Measurements from ENCODE around the gene ATP6V1C2.

Gene ATP6V1C2

DNA sequence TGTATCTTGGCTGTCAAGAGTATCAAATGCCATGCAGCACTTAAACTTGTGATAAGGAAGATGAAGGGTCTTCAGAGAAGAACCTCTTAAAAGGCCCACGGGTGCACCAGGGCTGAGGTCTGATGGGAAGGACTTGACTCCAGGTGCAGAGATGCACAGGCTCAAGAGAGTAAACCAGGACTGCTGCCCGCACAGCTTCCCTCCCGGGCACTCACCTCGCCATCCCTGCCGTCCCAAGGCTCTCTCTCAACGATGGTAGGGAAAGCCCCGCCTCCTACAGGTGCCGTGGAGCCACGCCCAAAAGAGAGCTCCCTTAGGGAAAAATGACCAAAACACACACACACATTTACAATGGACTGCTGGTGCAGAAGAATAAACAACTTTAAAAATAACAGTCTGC, 63.3 kb downstream of the ATP6V1C2 start:
- H3K36me3 ChIP-seq (ENCODE audit: control insufficient read depth in 4 of 4, insufficient read depth in 4 of 4, low read length in 3 of 4): peaks cover 29 to 87% (median 64%) of the 10 kb centered on the region in 4 experiments
- no peak overlapping the region for H3K27ac ChIP-seq (ENCODE audit: insufficient read depth in 1 of 2, low read depth in 1 of 2, low read length in 2 of 2, poor library complexity in 1 of 2, severe bottlenecking in 2 of 2)
- no peaks in the 10 kb centered on the region for H3K4me1 ChIP-seq (ENCODE audit: control extremely low read depth in 1 of 4, control insufficient read depth in 4 of 4, insufficient read depth in 4 of 4, low read length in 3 of 4)
- POLR2A ChIA-PET: no interaction called here
- CTCF ChIA-PET: interaction anchor here (0.9 kb wide), 1 partner anchor 27 kb away, joined by 3 read pairs; no protein-coding TSS in a partner anchor
- DNase-seq: no peak
- WGBS (ENCODE audit: insufficient coverage): 94% methylated on average over 7 of the region's 9 CpGs
- H3K4me3 ChIP-seq (ENCODE audit: control insufficient read depth in 1 of 7, extremely low read depth in 1 of 7, insufficient read depth in 4 of 7, low read depth in 2 of 7, low read length in 6 of 7): no peak overlapping the region
- H3K27me3 ChIP-seq (replicated peaks in 2 of 5; ENCODE audit: control insufficient read depth in 4 of 5, insufficient read depth in 5 of 5, low read length in 4 of 5): no peaks in the 10 kb centered on the region
- no peaks in the 10 kb centered on the region for H3K9me3 ChIP-seq (ENCODE audit: control extremely low read depth in 1 of 5, control insufficient read depth in 4 of 5, insufficient read depth in 2 of 5, low read depth in 1 of 5, low read length in 4 of 5)

DNA sequence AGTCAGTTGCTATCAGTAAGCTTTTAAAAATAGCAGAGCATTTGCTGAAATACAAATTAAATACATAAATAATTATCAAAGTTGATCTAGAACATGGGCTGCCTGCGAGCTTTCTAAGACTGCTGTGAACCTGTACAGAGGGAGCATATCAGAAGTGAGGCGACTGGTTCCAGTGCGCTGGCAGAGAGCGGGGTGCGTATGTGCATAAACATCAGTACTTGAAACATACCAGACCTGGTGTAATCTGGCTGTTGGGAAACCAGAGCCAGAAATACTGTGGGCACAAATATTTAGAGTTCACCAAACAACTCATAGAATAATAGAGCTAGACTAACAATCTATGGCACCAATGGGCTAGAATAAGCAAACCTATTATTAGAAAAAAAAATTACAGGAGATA, 63.8 kb downstream of the ATP6V1C2 start:
- Histone ChIP-seq H3K4me1 (ENCODE audit: control extremely low read depth in 1 of 4, control insufficient read depth in 4 of 4, insufficient read depth in 4 of 4, low read length in 3 of 4) (no peaks in the 10 kb centered on the region), H3K27ac (ENCODE audit: insufficient read depth in 1 of 2, low read depth in 1 of 2, low read length in 2 of 2, poor library complexity in 1 of 2, severe bottlenecking in 2 of 2) (no peak overlapping the region), H3K4me3 (ENCODE audit: control insufficient read depth in 1 of 7, extremely low read depth in 1 of 7, insufficient read depth in 4 of 7, low read depth in 2 of 7, low read length in 6 of 7) (no peak overlapping the region), H3K36me3 (ENCODE audit: control insufficient read depth in 4 of 4, insufficient read depth in 4 of 4, low read length in 3 of 4) (peaks cover 26 to 87% (median 63%) of the 10 kb centered on the region in 4 experiments), H3K9me3 (ENCODE audit: control extremely low read depth in 1 of 5, control insufficient read depth in 4 of 5, insufficient read depth in 2 of 5, low read depth in 1 of 5, low read length in 4 of 5) (no peaks in the 10 kb centered on the region), H3K27me3 (replicated peaks in 2 of 5; ENCODE audit: control insufficient read depth in 4 of 5, insufficient read depth in 5 of 5, low read length in 4 of 5) (no peaks in the 10 kb centered on the region)
- DNase-seq: no peak
- WGBS (ENCODE audit: insufficient coverage): 100% methylated on average over 4 of the region's 5 CpGs
- ChIA-PET POLR2A (no interaction called here), CTCF (no interaction called here)

DNA sequence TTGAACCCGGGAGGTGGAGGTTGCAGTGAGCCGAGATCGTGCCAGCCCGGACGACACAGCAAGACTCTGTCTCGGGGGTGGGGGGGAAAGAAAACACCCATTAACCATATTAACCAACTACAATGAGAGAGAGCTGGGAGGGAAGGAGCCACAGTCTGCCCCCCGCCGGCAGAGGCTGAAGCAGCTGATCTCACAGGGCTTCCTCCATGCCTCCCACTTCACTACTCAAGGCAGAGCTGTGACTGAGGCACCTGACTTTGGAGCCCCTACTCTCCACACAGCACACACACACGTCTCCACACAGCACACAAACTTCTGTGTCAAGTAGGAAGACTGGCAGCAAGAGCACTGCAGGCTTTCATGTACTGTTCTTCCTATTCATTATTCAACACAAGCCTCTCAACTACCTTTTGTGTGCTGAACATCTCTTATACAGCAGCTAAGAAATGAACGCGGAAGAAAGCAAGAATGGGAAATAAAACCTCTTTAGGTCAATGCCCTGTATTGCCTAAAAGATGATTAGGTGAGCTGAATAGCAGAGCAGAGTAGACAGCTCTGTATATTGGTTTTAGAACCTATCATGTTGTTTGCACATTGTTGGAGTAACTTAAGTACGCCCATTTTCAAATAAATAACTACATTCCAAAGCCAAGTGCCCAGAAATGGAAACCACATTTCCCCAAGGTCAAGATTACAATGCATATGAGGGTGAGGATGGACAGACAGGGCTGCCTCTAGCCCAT, 65.0 kb downstream of the ATP6V1C2 start:
- peaks cover 26 to 91% (median 63%) of the 10 kb centered on the region in 4 experiments for H3K36me3 ChIP-seq (ENCODE audit: control insufficient read depth in 4 of 4, insufficient read depth in 4 of 4, low read length in 3 of 4)

DNA sequence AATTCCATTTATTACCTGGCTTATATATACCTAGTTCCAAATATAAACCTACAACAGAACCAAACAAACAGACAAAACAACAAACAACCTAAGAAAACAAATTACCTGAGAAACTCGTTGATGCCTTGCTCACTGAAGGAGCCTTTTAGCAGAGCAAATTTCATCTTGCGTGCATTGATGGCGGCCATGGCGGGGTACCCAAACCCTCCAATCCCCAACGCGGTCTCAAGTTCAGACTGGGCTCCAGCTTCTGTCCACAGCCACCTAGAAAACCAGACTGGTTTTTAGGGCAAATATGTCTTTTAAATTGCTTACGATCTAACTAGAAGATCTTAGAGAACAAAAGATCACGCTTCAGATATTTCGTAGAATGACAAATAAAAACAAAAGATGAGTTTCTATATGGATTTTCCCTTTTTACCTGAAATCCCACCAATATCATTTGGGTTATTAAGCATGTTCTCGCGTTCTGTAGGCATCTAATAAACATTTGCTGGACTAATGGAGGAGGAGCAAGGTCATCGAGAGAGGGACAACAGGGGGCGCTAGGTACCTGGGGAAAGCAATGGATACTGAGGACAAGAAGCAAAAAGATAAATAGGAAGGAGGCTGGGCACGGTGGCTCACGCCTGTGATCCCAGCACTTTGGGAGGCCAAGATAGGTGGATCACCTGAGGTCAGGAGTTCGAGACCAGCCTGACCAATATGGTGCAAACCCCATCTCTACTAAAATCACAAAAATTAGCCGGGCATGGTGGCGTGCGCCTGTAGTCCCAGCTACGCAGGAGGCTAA, 65.9 kb downstream of the ATP6V1C2 start:
- Histone ChIP-seq H3K9me3 (ENCODE audit: control extremely low read depth in 1 of 5, control insufficient read depth in 4 of 5, insufficient read depth in 2 of 5, low read depth in 1 of 5, low read length in 4 of 5) (no peaks in the 10 kb centered on the region), H3K4me3 (ENCODE audit: control insufficient read depth in 1 of 7, extremely low read depth in 1 of 7, insufficient read depth in 4 of 7, low read depth in 2 of 7, low read length in 6 of 7) (no peak overlapping the region), H3K27ac (ENCODE audit: insufficient read depth in 1 of 2, low read depth in 1 of 2, low read length in 2 of 2, poor library complexity in 1 of 2, severe bottlenecking in 2 of 2) (no peak overlapping the region), H3K27me3 (replicated peaks in 2 of 5; ENCODE audit: control insufficient read depth in 4 of 5, insufficient read depth in 5 of 5, low read length in 4 of 5) (no peaks in the 10 kb centered on the region), H3K36me3 (ENCODE audit: control insufficient read depth in 4 of 4, insufficient read depth in 4 of 4, low read length in 3 of 4) (peaks cover 29 to 91% (median 62%) of the 10 kb centered on the region in 4 experiments), H3K4me1 (ENCODE audit: control extremely low read depth in 1 of 4, control insufficient read depth in 4 of 4, insufficient read depth in 4 of 4, low read length in 3 of 4) (no peaks in the 10 kb centered on the region)
- ChIA-PET POLR2A (no interaction called here), CTCF (interaction anchor here (1.5 kb wide), 1 partner anchor 11 kb away, joined by 4 read pairs; no protein-coding TSS in a partner anchor)
- peak; percentile 16 to 36 (median 32) for DNase-seq
- WGBS (ENCODE audit: insufficient coverage): 95% methylated on average over 20 of the region's 20 CpGs

More for the DNA sequence above, 65.0 kb downstream of the ATP6V1C2 start:
- no peak overlapping the region for H3K27ac ChIP-seq (ENCODE audit: insufficient read depth in 1 of 2, low read depth in 1 of 2, low read length in 2 of 2, poor library complexity in 1 of 2, severe bottlenecking in 2 of 2)
- H3K9me3 ChIP-seq (ENCODE audit: control extremely low read depth in 1 of 5, control insufficient read depth in 4 of 5, insufficient read depth in 2 of 5, low read depth in 1 of 5, low read length in 4 of 5): no peaks in the 10 kb centered on the region
- DNase-seq: no peak
- ChIA-PET POLR2A (no interaction called here), CTCF (interaction anchor here (1.5 kb wide), 1 partner anchor 10 kb away, joined by 4 read pairs; no protein-coding TSS in a partner anchor)
- no peaks in the 10 kb centered on the region for H3K4me1 ChIP-seq (ENCODE audit: control extremely low read depth in 1 of 4, control insufficient read depth in 4 of 4, insufficient read depth in 4 of 4, low read length in 3 of 4)
- 100% methylated on average over 1 of the region's 12 CpGs for WGBS (ENCODE audit: insufficient coverage)
- H3K27me3 ChIP-seq (replicated peaks in 2 of 5; ENCODE audit: control insufficient read depth in 4 of 5, insufficient read depth in 5 of 5, low read length in 4 of 5): no peaks in the 10 kb centered on the region
- H3K4me3 ChIP-seq (ENCODE audit: control insufficient read depth in 1 of 7, extremely low read depth in 1 of 7, insufficient read depth in 4 of 7, low read depth in 2 of 7, low read length in 6 of 7): no peak overlapping the region

DNA sequence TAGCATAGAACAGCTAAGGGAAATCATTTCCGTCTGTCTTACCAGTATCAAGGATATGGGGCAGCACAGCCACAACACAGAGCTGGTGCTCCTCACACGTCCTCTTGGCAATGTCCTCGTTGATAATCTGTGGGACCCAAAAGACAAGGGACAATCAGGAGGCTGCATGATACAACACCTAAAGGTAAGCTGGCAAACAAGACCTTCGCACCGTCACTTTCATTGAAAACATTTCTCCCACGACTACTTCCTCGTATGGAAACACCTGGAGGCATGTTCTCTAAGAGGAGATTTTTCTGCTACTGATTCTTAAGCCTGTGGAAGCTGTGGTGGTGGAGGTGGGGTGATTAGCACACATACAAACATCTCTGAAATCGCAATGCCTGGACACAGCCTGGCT, 67.4 kb downstream of the ATP6V1C2 start:
- Histone ChIP-seq H3K27ac (ENCODE audit: insufficient read depth in 1 of 2, low read depth in 1 of 2, low read length in 2 of 2, poor library complexity in 1 of 2, severe bottlenecking in 2 of 2) (no peak overlapping the region), H3K4me1 (ENCODE audit: control extremely low read depth in 1 of 4, control insufficient read depth in 4 of 4, insufficient read depth in 4 of 4, low read length in 3 of 4) (no peaks in the 10 kb centered on the region), H3K4me3 (ENCODE audit: control insufficient read depth in 1 of 7, extremely low read depth in 1 of 7, insufficient read depth in 4 of 7, low read depth in 2 of 7, low read length in 6 of 7) (no peak overlapping the region), H3K9me3 (ENCODE audit: control extremely low read depth in 1 of 5, control insufficient read depth in 4 of 5, insufficient read depth in 2 of 5, low read depth in 1 of 5, low read length in 4 of 5) (no peaks in the 10 kb centered on the region), H3K27me3 (replicated peaks in 2 of 5; ENCODE audit: control insufficient read depth in 4 of 5, insufficient read depth in 5 of 5, low read length in 4 of 5) (no peaks in the 10 kb centered on the region), H3K36me3 (ENCODE audit: control insufficient read depth in 4 of 4, insufficient read depth in 4 of 4, low read length in 3 of 4) (peaks cover 27 to 93% (median 63%) of the 10 kb centered on the region in 4 experiments)
- POLR2A ChIA-PET: no interaction called here
- 97% methylated on average over 4 of the region's 8 CpGs for WGBS (ENCODE audit: insufficient coverage)
- DNase-seq: no peak
- CTCF ChIA-PET: interaction anchor here (0.9 kb wide), 1 partner anchor 12 kb away, joined by 3 read pairs; no protein-coding TSS in a partner anchor

DNA sequence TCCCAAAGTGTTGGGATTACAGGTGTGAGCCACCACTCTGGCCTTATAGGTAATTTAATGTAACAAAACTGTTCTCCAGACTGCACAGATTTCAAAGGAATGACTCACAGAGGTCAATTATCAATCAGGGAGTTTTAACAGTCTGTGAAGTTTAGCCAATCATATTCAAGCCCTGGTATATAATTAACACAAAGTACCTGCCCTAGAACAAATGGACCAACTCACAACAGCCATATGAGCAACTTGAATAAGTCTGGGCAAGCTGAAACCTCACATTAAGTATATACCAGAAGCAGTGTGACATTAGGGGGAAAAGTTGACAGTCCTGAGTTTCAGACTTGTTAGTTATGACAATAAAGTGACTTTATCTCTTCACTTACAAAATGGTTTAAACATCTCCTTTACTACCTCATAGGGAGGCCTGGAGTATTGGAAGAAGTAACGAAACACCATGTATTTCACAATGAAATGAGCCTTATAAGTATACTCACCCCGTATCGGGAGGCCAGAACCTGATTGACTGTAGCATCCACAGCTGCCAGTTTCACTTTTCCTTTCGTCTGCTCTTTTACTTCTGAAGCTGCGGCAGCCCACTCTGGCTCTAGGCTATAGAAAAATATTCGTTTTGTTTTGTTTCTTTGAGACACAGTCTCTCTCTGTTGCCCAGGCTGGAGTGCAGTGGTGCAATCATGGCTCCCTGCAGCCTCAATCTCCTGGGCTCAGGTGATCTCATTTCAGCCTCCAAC, 69.0 kb downstream of the ATP6V1C2 start:
- CTCF ChIA-PET: no interaction called here
- POLR2A ChIA-PET: no interaction called here
- 100% methylated on average over 6 of the region's 6 CpGs for WGBS (ENCODE audit: insufficient coverage)
- DNase-seq: no peak
- Histone ChIP-seq H3K27me3 (replicated peaks in 2 of 5; ENCODE audit: control insufficient read depth in 4 of 5, insufficient read depth in 5 of 5, low read length in 4 of 5) (no peaks in the 10 kb centered on the region), H3K4me1 (ENCODE audit: control extremely low read depth in 1 of 4, control insufficient read depth in 4 of 4, insufficient read depth in 4 of 4, low read length in 3 of 4) (no peaks in the 10 kb centered on the region), H3K27ac (ENCODE audit: insufficient read depth in 1 of 2, low read depth in 1 of 2, low read length in 2 of 2, poor library complexity in 1 of 2, severe bottlenecking in 2 of 2) (no peak overlapping the region), H3K4me3 (ENCODE audit: control insufficient read depth in 1 of 7, extremely low read depth in 1 of 7, insufficient read depth in 4 of 7, low read depth in 2 of 7, low read length in 6 of 7) (no peak overlapping the region), H3K9me3 (ENCODE audit: control extremely low read depth in 1 of 5, control insufficient read depth in 4 of 5, insufficient read depth in 2 of 5, low read depth in 1 of 5, low read length in 4 of 5) (no peaks in the 10 kb centered on the region), H3K36me3 (ENCODE audit: control insufficient read depth in 4 of 4, insufficient read depth in 4 of 4, low read length in 3 of 4) (peaks cover 21 to 83% (median 62%) of the 10 kb centered on the region in 4 experiments)

Data from common myeloid progenitor, CD34-positive (primary cell).